NCI-H2081 (cell line): ENCODE results near the gene RIN1.
"Not testable (repeated sequence)": the region's sequence is repeated elsewhere in the genome, so short reads cannot be mapped to it uniquely, and the experiment has no call there.

Source experiments
- DNase-seq, 2 experiments: peaks; one replicate each; lab custom pipeline; 2025; lab: John Stamatoyannopoulos, UW

The RIN1 gene

GRCh38 chr11:66360406-66361073, 24.3 kb upstream of the RIN1 start:
- no peak for DNase-seq

GRCh38 chr11:66359662-66360087, 23.4 kb upstream of the RIN1 start:
- no peak for DNase-seq

- not testable (repeated sequence) for DNase-seq
These were observed 14.5 kb upstream of the RIN1 start for GRCh38 chr11:66350560-66351235.

GRCh38 chr11:66349084-66349386, 12.8 kb upstream of the RIN1 start:
- no peak for DNase-seq

GRCh38 chr11:66347425-66348276, 11.4 kb upstream of the RIN1 start, which contains the start of gene B4GAT1:
Gene B4GAT1, minus strand, starts transcription at chr11:66347629. Its CDS starts 84 bp downstream, at chr11:66347545.
- DNase-seq, result peak; percentile 74 to 82

- peak in 1 of 2 experiments; percentile 44 for DNase-seq
These were observed 10.5 kb upstream of the RIN1 start for GRCh38 chr11:66346476-66347424.

GRCh38 chr11:66345316-66345649, 9.0 kb upstream of the RIN1 start:
- DNase-seq, result no peak

GRCh38 chr11:66344550-66345315, 8.5 kb upstream of the RIN1 start, which contains the start of gene BRMS1:
Gene BRMS1, minus strand, starts transcription at chr11:66345104. Its CDS starts 2,870 bp downstream, at chr11:66342234.
- DNase-seq, result peak; percentile 92 to 96

GRCh38 chr11:66343176-66343575, 6.9 kb upstream of the RIN1 start:
- DNase-seq, result no peak

- DNase-seq, result no peak
These were observed 5.4 kb upstream of the RIN1 start for GRCh38 chr11:66341502-66342126.

- DNase-seq, result no peak
These were observed 4.6 kb upstream of the RIN1 start for GRCh38 chr11:66340596-66341501.

GRCh38 chr11:66339686-66340483, 3.7 kb upstream of the RIN1 start:
- no peak for DNase-seq

- DNase-seq, result no peak
These were observed 3.0 kb upstream of the RIN1 start for GRCh38 chr11:66339162-66339675.

- DNase-seq, result no peak
These were observed 2.3 kb upstream of the RIN1 start for GRCh38 chr11:66338276-66339161.

GRCh38 chr11:66337103-66337899, 1.1 kb upstream of the RIN1 start:
- DNase-seq, result no peak

- DNase-seq, result no peak
These were observed 552 bp downstream of the RIN1 start for GRCh38 chr11:66335531-66336233.
